GM23338 (cell line): ENCODE results near the gene TMEM30B. TPM values are rescaled to one million over a fixed set of nuclear protein-coding genes. Genes with fewer than 3 reads are reported as not detected.

Source experiments
- ATAC-seq: fragments of 200-7000 bp; cut with Tn5 transposase; 3 replicates; pipeline ENCODE4 v1.9.1; 2020
- DNase-seq: peaks from one replicate; pipeline ENCODE4 v3.0.0-alpha.2; 2015; ENCODE audit warnings: low spot score
- H2AFZ ChIP-seq: fragments of 200-600 bp; sonication (generic); 2 replicates; pipeline ENCODE4 v1.8.0; 2016; ENCODE audit warnings: antibody characterized with exemption, mild to moderate bottlenecking, moderate library complexity
- H3F3A ChIP-seq: fragments of 200-600 bp; sonication (generic); replicated peaks from 2 replicates; pipeline ENCODE4 v1.8.0; 2017; ENCODE audit warnings: antibody characterized with exemption, mixed run types, low read depth
- H3K27ac ChIP-seq: fragments of 200-600 bp; sonication (generic); 2 replicates; pipeline ENCODE4 v1.6.1; 2016; ENCODE audit warnings: low read depth
- H3K27me3 ChIP-seq: fragments of 200-600 bp; sonication (generic); 2 replicates; pipeline ENCODE4 v1.8.0; 2016; ENCODE audit warnings: mild to moderate bottlenecking, mixed run types, moderate library complexity; ENCODE audit not compliant: insufficient read depth
- H3K36me3 ChIP-seq: fragments of 200-600 bp; sonication (generic); 2 replicates; pipeline ENCODE4 v1.8.0; 2016; ENCODE audit warnings: mild to moderate bottlenecking; ENCODE audit not compliant: insufficient read depth
- H3K4me1 ChIP-seq: fragments of 200-600 bp; sonication (generic); 2 replicates; pipeline ENCODE4 v1.8.0; 2016; ENCODE audit warnings: mild to moderate bottlenecking, moderate library complexity; ENCODE audit not compliant: insufficient read depth
- H3K4me2 ChIP-seq: fragments of 200-600 bp; sonication (generic); 2 replicates; pipeline ENCODE4 v1.7.1; 2017; ENCODE audit warnings: mixed run types
- H3K4me3 ChIP-seq: fragments of 200-600 bp; sonication (generic); 2 replicates; pipeline ENCODE4 v1.6.1; 2016; ENCODE audit warnings: mixed run types
- H3K79me2 ChIP-seq: fragments of 200-600 bp; sonication (generic); replicated peaks from 2 replicates; pipeline ENCODE4 v1.8.0; 2017; ENCODE audit warnings: mild to moderate bottlenecking; ENCODE audit not compliant: insufficient read depth
- H3K9me2 ChIP-seq: fragments of 200-600 bp; sonication (generic); 2 replicates; pipeline ENCODE4 v1.8.0; 2017; ENCODE audit not compliant: insufficient read depth
- H4K20me1 ChIP-seq: fragments of 200-600 bp; sonication (generic); replicated peaks from 2 replicates; pipeline ENCODE4 v1.8.0; 2017; ENCODE audit warnings: mild to moderate bottlenecking; ENCODE audit not compliant: insufficient read depth
- H3K27ac Mint-ChIP-seq: 2 replicates; pipeline ENCODE4 v1.8.0; 2020; ENCODE audit warnings: inconsistent platforms, mild to moderate bottlenecking, moderate library complexity, mixed read lengths
- H3K27me3 Mint-ChIP-seq: 3 replicates; pipeline ENCODE4 v1.8.0; 2022; ENCODE audit warnings: low read depth, mild to moderate bottlenecking, moderate library complexity, mixed read lengths, inconsistent platforms; ENCODE audit not compliant: insufficient read depth, poor library complexity
- H3K36me3 Mint-ChIP-seq: 3 replicates; pipeline ENCODE4 v1.8.0; 2021; ENCODE audit warnings: low read depth, mild to moderate bottlenecking, inconsistent platforms, moderate library complexity, mixed read lengths
- H3K4me1 Mint-ChIP-seq: 3 replicates; pipeline ENCODE4 v1.8.0; 2020; ENCODE audit warnings: mild to moderate bottlenecking, inconsistent platforms, mixed read lengths
- H3K4me3 Mint-ChIP-seq: 3 replicates; pipeline ENCODE4 v1.8.0; 2021; ENCODE audit warnings: moderate library complexity, mild to moderate bottlenecking, inconsistent platforms, mixed read lengths
- H3K9me3 Mint-ChIP-seq: 3 replicates; pipeline ENCODE4 v1.8.0; 2020; ENCODE audit warnings: moderate library complexity, mild to moderate bottlenecking, inconsistent platforms, mixed read lengths
- CREB1 ChIP-seq: fragments of 250-450 bp; sonication (Bioruptor Pico); IDR thresholded peaks from 2 replicates; pipeline ENCODE4 v1.5.0; 2020; ENCODE audit warnings: low read depth, mild to moderate bottlenecking, moderate library complexity
- CTCF ChIP-seq, 2 experiments: fragments of 200-600 bp in 1 of 2; sonication (generic) in 1 of 2; conservative IDR thresholded peaks; 2 replicates each; pipeline versions ENCODE4 v1.5.1 to v1.6.1; 2016 to 2017; ENCODE audit warnings: antibody characterized with exemption in 2 of 2, low read depth in 2 of 2, mild to moderate bottlenecking in 2 of 2, moderate library complexity in 1 of 2
- EZH2 ChIP-seq: fragments of 200-600 bp; sonication (generic); IDR thresholded peaks from one replicate; pipeline ENCODE4 v1.8.0; 2017; ENCODE audit warnings: antibody characterized with exemption, mild to moderate bottlenecking, low read depth; ENCODE audit not compliant: unreplicated experiment
- EZH2phosphoT487 ChIP-seq: fragments of 200-600 bp; sonication (generic); IDR thresholded peaks from one replicate; pipeline ENCODE4 v1.8.1; 2018; ENCODE audit warnings: antibody characterized with exemption; ENCODE audit not compliant: unreplicated experiment
- POLR2AphosphoS5 ChIP-seq: IDR thresholded peaks from 2 replicates; pipeline ENCODE4 v1.6.1; 2016; ENCODE audit warnings: antibody characterized with exemption, low read depth
- STAT1 ChIP-seq: IDR thresholded peaks from one replicate; pipeline ENCODE4 v1.6.1; 2016; ENCODE audit warnings: antibody characterized with exemption; ENCODE audit not compliant: unreplicated experiment
- ZNF114 ChIP-seq: fragments of 250-450 bp; sonication (Bioruptor Pico); IDR thresholded peaks from 2 replicates; pipeline ENCODE4 v1.5.0; 2020; ENCODE audit warnings: mild to moderate bottlenecking, moderate library complexity
- ZNF462 ChIP-seq: fragments of 250-450 bp; sonication (Bioruptor Pico); IDR thresholded peaks from 2 replicates; pipeline ENCODE4 v1.5.0; 2020; ENCODE audit warnings: mild to moderate bottlenecking, moderate library complexity
- polyA plus RNA-seq: library from polyadenylated mRNA; unstranded; fragments of >200 nt; fragmentation: Nextera tagmentation; extraction: Ambion mirVana; gene quantifications from 2 replicates; pipeline ENCODE4 v1.2.1, GENCODE V29; 2016
- total RNA-seq: library from RNA; depleted of rRNA; stranded (reverse); fragments of >200 nt; shearing (Covaris generic); gene quantifications from 2 replicates; pipeline ENCODE4 v1.2.3, GENCODE V29; 2014
- TF ChIP-seq, protein P1 (sequence below): IDR thresholded peaks from 2 replicates; pipeline ENCODE4 v1.6.1; 2016; ENCODE audit warnings: antibody characterized with exemption
- TF ChIP-seq, protein P2 (sequence below): IDR thresholded peaks from one replicate; pipeline ENCODE4 v1.6.1; 2018; ENCODE audit warnings: antibody characterized with exemption; ENCODE audit not compliant: unreplicated experiment

TMEM30B gene
- total and polyA plus RNA-seq, 2 experiments from 2014 or later = 7.2 to 22.9 TPM

GRCh38 chr14:61308198-61308597 lies 27.1 kb upstream of the TMEM30B start:
- H3F3A ChIP-seq = no peaks in the 10 kb centered on the region
- H4K20me1 ChIP-seq = no peaks in the 10 kb centered on the region
- no peaks in the 10 kb centered on the region for H3K79me2 ChIP-seq
- H3K27me3 Mint-ChIP-seq = peaks cover 1% of the 10 kb centered on the region
- H3K4me2 ChIP-seq = no peak overlapping the region
- no peaks in the 10 kb centered on the region for H3K27me3 ChIP-seq
- H3K27ac Mint-ChIP-seq = no peak overlapping the region
- no peaks in the 10 kb centered on the region for H3K9me2 ChIP-seq
- H3K36me3 Mint-ChIP-seq = peaks cover 26% of the 10 kb centered on the region
- H3K4me3 Mint-ChIP-seq = no peak overlapping the region
- no peak overlapping the region for H3K4me3 ChIP-seq
- no peaks in the 10 kb centered on the region for H3K4me1 Mint-ChIP-seq
- DNase-seq = no peak
- H3K4me1 ChIP-seq = no peaks in the 10 kb centered on the region
- peaks cover 36% of the 10 kb centered on the region for H3K9me3 Mint-ChIP-seq
- TF ChIP-seq CTCF (conservative IDR thresholded peaks at IDR 0.05; ENCODE audit: low read depth in 2 of 2) (no peak), ZNF462 (CRISPR knock-in tag) (no peak), EZH2 (no peak), POLR2AphosphoS5 (no peak), CREB1 (no peak), EZH2phosphoT487 (no peak), ZNF114 (CRISPR knock-in tag) (no peak), STAT1 (no peak)
- TF ChIP-seq, protein P1, sequence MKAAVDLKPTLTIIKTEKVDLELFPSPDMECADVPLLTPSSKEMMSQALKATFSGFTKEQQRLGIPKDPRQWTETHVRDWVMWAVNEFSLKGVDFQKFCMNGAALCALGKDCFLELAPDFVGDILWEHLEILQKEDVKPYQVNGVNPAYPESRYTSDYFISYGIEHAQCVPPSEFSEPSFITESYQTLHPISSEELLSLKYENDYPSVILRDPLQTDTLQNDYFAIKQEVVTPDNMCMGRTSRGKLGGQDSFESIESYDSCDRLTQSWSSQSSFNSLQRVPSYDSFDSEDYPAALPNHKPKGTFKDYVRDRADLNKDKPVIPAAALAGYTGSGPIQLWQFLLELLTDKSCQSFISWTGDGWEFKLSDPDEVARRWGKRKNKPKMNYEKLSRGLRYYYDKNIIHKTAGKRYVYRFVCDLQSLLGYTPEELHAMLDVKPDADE = no peak
- TF ChIP-seq, protein P2, sequence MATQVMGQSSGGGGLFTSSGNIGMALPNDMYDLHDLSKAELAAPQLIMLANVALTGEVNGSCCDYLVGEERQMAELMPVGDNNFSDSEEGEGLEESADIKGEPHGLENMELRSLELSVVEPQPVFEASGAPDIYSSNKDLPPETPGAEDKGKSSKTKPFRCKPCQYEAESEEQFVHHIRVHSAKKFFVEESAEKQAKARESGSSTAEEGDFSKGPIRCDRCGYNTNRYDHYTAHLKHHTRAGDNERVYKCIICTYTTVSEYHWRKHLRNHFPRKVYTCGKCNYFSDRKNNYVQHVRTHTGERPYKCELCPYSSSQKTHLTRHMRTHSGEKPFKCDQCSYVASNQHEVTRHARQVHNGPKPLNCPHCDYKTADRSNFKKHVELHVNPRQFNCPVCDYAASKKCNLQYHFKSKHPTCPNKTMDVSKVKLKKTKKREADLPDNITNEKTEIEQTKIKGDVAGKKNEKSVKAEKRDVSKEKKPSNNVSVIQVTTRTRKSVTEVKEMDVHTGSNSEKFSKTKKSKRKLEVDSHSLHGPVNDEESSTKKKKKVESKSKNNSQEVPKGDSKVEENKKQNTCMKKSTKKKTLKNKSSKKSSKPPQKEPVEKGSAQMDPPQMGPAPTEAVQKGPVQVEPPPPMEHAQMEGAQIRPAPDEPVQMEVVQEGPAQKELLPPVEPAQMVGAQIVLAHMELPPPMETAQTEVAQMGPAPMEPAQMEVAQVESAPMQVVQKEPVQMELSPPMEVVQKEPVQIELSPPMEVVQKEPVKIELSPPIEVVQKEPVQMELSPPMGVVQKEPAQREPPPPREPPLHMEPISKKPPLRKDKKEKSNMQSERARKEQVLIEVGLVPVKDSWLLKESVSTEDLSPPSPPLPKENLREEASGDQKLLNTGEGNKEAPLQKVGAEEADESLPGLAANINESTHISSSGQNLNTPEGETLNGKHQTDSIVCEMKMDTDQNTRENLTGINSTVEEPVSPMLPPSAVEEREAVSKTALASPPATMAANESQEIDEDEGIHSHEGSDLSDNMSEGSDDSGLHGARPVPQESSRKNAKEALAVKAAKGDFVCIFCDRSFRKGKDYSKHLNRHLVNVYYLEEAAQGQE = no peak
- no peak for ATAC-seq
- no peaks in the 10 kb centered on the region for H3K36me3 ChIP-seq
- H2AFZ ChIP-seq = no peak overlapping the region
- no peak overlapping the region for H3K27ac ChIP-seq
